ENCODE measurements around the gene PIGR. TPM values are rescaled to one million over a fixed set of nuclear protein-coding genes. Genes with fewer than 3 reads are reported as not detected.

Gene PIGR
- total RNA-seq, 1 donor from 2014 or later: 0.06 TPM

GRCh38 chr1:206922524-206922923 lies 23.7 kb downstream of the PIGR start:
- TF ChIP-seq CTCF (conservative IDR thresholded peaks at IDR 0.05; ENCODE audit: low read depth, low read length): no peak
- no peak overlapping the region for H3K4me3 ChIP-seq (ENCODE audit: low read depth, low read length)
- no peak for DNase-seq (ENCODE audit: low read depth)

- no peak for TF ChIP-seq CTCF (conservative IDR thresholded peaks at IDR 0.05; ENCODE audit: low read depth, low read length)
- DNase-seq (ENCODE audit: low read depth): no peak
Measured at GRCh38 chr1:206921772-206922265, 24.4 kb downstream of the PIGR start, which contains the start of gene FCMR. TSS of gene FCMR (minus strand) at chr1:206921941. CDS start at chr1:206921854, 87 bp downstream.

GRCh38 chr1:206918076-206918475 lies 28.2 kb downstream of the PIGR start:
- H3K4me3 ChIP-seq (ENCODE audit: low read depth, low read length): no peak overlapping the region
- no peak for TF ChIP-seq CTCF (conservative IDR thresholded peaks at IDR 0.05; ENCODE audit: low read depth, low read length)
- no peak for DNase-seq (ENCODE audit: low read depth)

More at GRCh38 chr1:206921772-206922265, 24.4 kb downstream of the PIGR start, which contains the start of gene FCMR:
- no peak within 1 kb of the TSS for H3K4me3 ChIP-seq (ENCODE audit: low read depth, low read length)

GRCh38 chr1:206916000-206916709 lies 30.1 kb downstream of the PIGR start:
- DNase-seq (ENCODE audit: low read depth): no peak
- H3K4me3 ChIP-seq (ENCODE audit: low read depth, low read length): no peak overlapping the region
- TF ChIP-seq CTCF (conservative IDR thresholded peaks at IDR 0.05; ENCODE audit: low read depth, low read length): no peak

- TF ChIP-seq CTCF (conservative IDR thresholded peaks at IDR 0.05; ENCODE audit: low read depth, low read length): no peak
- no peak overlapping the region for H3K4me3 ChIP-seq (ENCODE audit: low read depth, low read length)
- DNase-seq (ENCODE audit: low read depth): no peak
Measured at GRCh38 chr1:206915030-206915735, 31.1 kb downstream of the PIGR start.

- DNase-seq (ENCODE audit: low read depth): no peak
- no peak for TF ChIP-seq CTCF (conservative IDR thresholded peaks at IDR 0.05; ENCODE audit: low read depth, low read length)
- H3K4me3 ChIP-seq (ENCODE audit: low read depth, low read length): no peak overlapping the region
Measured at GRCh38 chr1:206913766-206914537, 32.3 kb downstream of the PIGR start.
